ENCODE data around the gene BACE1-AS.

The BACE1-AS gene

GRCh38 chr11:117292616-117293015, 1.5 kb downstream of the BACE1-AS start:
- no peak for DNase-seq (ENCODE audit: low read depth)

GRCh38 chr11:117295438-117296137, 4.4 kb downstream of the BACE1-AS start:
- DNase-seq (ENCODE audit: low read depth) = no peak

- DNase-seq (ENCODE audit: low read depth) = no peak
These were observed 5.7 kb downstream of the BACE1-AS start for GRCh38 chr11:117296881-117297280.

DNA sequence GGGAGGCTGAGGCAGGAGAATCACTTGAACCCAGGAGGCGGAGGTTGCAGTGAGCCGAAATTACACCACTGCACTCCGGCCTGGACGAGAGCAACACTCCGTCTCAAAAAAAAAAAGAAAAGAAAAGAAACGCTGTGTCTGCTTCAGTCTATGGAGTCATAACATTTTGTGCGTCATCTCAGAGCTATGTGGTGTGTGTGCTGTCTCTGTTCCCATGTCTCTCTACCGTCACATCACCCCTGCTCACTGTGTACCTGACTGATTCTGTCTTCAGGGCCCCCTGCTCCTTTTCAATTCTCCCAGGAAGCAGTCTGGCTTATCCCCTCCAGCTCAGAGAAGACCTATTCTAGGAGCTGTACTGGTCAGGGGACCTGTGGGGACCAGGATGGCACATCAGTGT, 7.0 kb downstream of the BACE1-AS start:
- no peak for DNase-seq (ENCODE audit: low read depth)

DNA sequence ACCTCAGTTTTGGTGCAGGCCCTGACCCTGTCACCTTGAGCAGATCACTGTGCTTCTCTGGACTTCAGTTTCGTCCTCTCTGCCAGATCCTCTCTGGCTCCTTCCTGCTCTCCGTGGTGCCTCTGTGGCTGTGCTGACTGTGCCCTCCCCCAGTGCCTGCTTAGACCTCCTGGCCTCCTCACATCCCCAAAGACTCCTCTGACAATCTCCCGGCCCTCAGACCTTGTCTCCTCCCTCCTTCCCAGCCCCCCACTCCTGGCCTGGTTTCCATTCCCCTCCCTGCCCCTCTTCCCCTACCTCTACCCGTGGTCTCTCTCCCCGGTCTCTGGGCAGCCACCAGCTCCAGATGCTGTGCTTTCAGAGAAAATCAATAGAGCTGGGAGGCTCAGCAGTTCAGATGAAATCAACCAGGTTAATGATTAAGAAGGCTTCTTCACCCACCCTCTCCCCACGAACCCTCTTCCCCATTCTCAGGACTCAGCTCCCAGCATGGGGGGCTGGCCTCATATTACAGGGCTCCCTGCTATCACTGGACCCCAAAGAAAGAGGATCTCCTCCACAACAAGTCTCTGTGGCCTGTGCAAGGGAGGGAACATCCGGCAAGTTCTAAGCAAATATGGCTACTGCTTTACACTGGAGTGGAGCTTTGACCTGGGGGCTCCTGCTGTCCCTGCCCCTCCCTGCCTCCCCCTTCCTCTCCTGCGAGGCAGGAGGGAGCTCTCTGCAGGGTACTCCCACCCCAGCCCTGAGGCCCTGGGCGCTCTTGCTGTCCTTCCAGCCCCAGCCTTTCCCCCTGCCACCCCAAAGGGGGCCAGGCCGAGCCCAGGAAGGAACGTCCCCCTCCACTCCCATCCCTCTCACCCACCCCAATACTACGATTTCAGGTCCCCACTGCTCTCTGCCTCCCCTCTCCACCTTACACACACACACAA, 8.5 kb downstream of the BACE1-AS start:
- DNase-seq (ENCODE audit: low read depth) = no peak

DNA sequence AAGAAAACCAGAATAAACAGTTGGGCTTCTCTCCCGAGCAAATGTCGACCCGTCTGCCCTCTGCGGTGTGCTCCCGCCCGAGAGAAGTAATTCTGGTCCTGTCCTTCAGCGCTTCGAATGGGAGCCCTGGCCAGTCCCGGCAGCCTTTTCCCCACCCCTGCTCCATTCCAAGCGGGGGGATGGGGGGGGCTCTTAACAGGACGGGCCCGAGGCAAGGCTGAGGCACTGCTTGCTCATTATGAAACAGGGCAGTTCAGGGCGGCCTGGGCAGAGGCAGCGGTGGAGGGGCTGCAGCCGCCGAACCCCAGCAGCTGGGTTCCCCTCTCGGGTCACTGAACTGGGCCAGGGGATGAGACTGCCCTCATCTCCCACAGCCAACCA, 9.1 kb downstream of the BACE1-AS start:
- DNase-seq (ENCODE audit: low read depth) = peak; percentile 6

GRCh38 chr11:117300773-117301172, 9.6 kb downstream of the BACE1-AS start:
- DNase-seq (ENCODE audit: low read depth) = no peak

DNA sequence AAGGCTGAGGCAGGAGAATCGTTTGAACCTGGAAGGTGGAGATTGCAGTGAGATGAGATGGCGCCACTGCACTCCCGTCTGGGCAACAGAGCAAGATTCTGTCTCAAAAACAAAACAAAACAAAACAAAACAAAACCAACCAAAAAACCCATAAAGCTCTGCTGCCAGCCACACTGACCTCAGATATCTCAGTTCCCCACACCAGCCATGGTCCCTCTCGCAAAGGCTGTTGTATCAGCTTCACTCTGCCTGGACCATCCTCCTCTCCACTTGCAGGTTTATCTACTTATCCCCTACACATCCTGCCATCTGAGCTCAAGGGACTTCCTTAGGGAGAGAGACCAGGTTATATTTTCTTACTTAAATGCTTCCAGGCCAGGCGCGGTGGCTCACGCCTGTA, 11.1 kb downstream of the BACE1-AS start:
- DNase-seq (ENCODE audit: low read depth) = no peak

DNA sequence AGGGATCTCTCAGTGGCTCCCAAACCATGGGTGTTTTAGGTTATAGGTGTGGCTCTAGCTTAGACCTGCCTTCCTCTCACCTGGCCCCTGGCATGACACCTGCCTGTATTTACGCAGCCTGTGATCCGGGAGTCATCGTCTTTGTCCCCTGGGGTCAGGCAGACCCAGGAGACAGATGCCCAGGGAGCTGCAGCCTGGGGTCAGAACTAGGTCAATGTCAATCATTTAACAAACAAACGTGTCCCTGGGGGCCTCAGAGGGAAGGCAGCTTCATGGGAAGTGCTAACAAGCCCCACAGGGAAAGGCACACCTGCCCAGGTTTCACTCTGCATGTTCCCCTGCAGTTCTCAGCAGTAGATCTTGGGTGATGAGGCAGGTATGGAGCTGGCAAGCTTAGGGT, 12.0 kb downstream of the BACE1-AS start:
- DNase-seq (ENCODE audit: low read depth) = no peak

GRCh38 chr11:117303646-117304315, 12.6 kb downstream of the BACE1-AS start:
- DNase-seq (ENCODE audit: low read depth) = no peak

DNA sequence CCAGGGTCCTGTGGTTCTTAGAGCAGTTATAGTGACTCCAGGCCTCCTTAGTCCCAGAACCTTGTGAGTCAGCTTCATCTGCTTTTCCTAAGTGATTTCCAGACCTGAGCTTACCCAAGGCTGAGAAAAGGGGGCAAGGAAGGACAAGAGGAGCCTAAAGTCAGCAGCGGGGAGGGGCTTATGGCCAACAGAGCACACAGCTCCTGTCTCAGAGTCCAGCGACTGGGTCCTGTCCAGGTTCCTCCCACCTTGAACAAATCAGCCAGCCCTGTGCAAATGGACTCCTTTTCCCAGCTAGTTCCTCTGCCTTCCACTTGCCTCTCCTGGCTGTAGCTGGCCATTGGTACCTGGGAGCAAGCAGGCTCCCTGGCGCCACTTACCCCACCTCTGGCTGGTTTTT, 14.0 kb downstream of the BACE1-AS start:
- DNase-seq (ENCODE audit: low read depth) = no peak

- DNase-seq (ENCODE audit: low read depth) = no peak
These were observed 18.2 kb downstream of the BACE1-AS start for GRCh38 chr11:117309310-117309709.

DNA sequence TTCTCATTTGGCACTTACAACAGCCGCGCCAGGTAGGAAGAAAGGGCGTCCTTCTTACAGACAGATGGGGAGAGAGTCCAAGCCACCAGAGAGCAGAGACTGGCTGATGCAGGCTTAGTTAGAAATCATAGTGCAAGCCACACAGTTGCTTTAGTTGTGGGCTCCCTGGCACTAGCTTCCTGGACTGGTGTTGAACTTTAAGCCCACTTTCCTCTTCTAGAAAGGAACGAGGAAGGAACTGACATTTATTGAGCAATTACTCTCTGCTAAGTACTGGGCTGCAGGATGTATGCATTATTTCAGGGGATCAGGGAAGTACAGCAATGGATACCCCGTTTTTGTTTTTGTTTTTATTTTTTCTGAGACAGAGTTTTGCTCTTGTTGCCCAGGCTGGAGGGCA, 21.9 kb downstream of the BACE1-AS start:
- no peak for DNase-seq (ENCODE audit: low read depth)

- DNase-seq (ENCODE audit: low read depth) = no peak
These were observed 23.0 kb downstream of the BACE1-AS start for GRCh38 chr11:117313828-117314768.

GRCh38 chr11:117314840-117315239, 23.7 kb downstream of the BACE1-AS start:
- DNase-seq (ENCODE audit: low read depth) = no peak

DNA sequence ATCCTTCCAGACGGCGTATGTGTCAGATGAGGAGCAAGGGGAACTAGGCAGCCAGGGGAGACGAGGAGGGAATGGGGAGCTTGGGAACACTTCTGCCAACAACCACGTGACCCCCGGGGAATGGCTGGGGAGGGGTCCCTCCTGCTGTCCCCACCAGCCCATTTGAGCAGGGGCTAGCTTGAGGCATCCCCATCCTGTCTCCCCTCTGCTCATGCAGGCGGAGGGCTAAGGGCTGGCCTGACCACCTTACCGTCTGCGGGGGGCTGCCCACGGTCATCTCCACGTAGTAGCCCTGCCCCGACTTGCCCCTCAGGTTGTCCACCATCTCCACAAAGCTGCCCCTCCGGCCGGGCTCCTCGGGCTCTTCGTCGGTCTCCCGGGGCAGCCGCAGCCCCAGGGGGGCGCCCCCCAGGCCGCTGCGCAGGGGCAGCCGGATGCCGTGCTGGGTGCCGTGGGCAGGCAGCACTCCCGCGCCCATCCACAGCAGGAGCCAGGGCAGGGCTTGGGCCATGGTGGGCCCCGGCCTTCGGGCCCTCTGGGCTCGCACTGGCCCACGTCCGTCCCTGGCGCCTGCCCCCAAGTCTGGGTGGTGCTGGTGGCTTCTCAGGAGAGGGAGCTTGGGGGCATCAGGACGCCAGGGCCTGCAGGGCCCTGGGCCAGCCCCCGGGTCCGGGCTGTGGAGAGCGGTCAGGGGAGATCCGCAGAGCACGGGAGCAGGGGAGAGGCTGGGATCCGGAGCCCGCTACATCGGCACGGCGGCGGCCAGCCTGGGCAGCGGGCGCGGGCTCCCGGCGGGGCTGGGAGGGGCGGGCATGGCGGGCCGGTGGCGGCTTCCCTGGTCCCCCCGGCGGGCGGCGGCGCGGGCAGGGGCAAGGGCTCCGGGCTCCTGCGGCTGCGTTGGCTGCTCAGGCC, 24.4 kb downstream of the BACE1-AS start:
- no peak for DNase-seq (ENCODE audit: low read depth)

DNA sequence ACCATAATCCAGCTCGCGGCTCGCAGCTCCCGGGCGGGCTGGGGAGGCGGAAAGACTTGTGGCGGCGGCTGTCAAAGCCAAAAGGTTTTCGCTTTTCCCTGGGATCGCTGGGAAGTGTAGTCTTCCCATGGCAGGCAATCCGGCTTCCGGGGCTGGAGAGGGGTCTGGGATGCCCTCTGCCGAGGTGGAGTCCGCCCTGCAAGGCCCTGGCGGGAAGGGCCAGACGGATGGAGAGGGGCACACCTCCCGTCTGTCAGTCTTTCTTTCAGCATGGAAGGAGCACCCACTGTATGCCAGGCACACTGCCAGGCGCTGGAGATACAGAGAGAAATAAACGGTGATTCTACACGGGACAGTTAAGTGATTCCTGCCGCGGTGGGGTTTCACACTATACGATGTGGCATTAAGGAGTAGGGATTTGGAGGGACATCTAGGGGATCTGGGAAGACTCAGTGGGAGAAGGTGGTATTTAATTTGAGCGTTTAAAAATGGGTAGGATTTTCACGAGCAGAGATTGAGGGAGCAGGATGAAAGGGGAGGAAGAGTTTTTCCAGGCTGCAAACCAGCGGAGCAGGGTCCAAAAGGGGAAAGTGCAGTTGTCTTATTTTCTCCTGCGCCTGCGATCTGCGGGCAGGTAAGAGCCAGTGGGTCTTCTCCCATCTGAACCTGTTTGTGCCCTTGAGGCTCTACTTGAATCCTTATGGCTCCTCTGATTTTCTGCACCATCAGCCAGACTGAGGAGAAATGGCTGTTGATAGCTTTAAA, 25.2 kb downstream of the BACE1-AS start, which contains the start of gene BACE1:
BACE1 (minus strand) TSS at position 60 of the 765 bp plus-strand sequence. CDS start 461 bp downstream, outside the sequence.
- peak; percentile 80 for DNase-seq (ENCODE audit: low read depth)

- no peak for DNase-seq (ENCODE audit: low read depth)
These were observed 27.6 kb downstream of the BACE1-AS start for GRCh38 chr11:117318738-117319137.

DNA sequence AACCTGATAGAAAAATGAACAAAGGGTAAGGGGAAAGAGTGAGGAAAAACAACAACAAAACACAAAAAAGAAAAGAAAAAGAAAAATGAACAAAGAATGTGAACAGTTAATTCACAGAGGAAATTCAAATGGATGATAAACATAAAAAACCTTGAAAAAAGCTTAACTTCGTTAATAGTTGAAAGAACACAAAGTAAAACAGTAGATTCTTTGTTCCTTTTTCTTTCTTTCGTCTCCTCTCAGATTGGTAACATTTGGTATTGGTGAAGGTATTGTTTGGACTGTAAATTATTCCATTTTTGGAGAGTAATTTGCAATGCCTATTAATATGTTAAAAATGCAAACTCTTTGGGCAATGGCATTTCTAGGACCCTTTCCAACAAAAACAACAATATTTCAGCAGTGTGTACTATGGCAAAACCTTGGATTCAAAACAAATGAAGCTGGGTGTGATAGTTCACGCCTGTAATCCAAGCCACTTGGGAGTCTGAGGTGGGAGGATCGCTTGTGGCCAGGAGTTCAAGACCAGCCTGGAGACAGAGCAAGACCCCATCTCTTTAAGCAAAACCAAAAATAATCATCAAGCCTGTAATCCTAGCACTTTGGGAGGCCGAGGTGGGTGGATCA, 28.2 kb downstream of the BACE1-AS start:
- DNase-seq (ENCODE audit: low read depth) = peak; percentile 86

Data from fibroblast of gingiva (primary cell).